ENCODE measurements around the gene SSC4D.
"Not testable (repeated sequence)": the region's sequence is repeated elsewhere in the genome, so short reads cannot be mapped to it uniquely, and the experiment has no call there.

Gene SSC4D

DNA sequence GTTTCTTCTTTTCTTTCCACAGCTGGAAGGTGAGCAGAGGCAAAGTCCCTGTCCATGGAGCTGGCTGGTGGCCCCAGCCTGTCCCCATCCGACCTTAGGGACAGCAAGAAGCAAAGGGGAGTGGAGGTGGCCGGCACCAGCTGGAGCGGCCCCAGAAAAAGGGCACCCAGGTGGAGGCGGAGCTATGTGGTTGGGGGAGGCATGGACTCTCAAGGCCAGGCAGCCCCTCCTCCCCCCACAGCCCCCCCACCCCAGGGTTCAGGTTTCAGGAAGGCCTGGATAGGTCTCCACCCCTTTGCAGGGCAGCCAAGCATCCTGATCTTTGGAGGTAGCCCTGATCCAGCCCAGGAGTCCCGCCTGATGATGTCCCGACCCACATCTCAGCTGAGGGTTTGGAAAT lies at the start of gene SSC4D:
TSS of gene SSC4D (minus strand) at position 161 of the 400 bp plus-strand sequence. CDS start 5,258 bp downstream, outside the sequence.
- FAIRE-seq (no peak), DNase-seq (ENCODE audit: insufficient read length, low spot score) (no peak)

- DNase-seq (ENCODE audit: insufficient read length, low spot score), result not testable (repeated sequence)
These were observed 49.0 kb upstream of the SSC4D start for GRCh38 chr7:76458504-76458903.

DNA sequence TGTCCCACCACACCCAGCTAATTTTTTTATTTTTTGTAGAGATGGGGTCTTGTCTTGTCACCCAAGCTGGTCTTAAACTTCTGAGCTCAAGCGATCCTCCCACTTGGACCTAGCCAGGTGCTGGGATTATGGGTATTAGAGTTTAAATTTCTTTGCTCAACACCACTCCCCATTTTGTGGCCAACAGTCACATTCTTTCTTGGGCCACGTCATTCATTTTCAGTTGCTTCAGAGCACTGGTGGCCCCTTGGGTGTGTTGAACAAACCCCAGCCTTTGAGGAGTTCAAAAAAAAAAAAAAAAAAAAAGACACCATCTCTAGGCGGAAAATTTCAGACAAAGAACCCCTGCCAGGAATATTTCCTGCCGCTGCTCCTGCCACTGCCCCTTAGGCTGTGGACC lies 47.5 kb upstream of the SSC4D start:
- DNase-seq (ENCODE audit: insufficient read length, low spot score); FAIRE-seq: not testable (repeated sequence)

More at GRCh38 chr7:76458504-76458903, 49.0 kb upstream of the SSC4D start:
- not testable (repeated sequence) for FAIRE-seq

DNA sequence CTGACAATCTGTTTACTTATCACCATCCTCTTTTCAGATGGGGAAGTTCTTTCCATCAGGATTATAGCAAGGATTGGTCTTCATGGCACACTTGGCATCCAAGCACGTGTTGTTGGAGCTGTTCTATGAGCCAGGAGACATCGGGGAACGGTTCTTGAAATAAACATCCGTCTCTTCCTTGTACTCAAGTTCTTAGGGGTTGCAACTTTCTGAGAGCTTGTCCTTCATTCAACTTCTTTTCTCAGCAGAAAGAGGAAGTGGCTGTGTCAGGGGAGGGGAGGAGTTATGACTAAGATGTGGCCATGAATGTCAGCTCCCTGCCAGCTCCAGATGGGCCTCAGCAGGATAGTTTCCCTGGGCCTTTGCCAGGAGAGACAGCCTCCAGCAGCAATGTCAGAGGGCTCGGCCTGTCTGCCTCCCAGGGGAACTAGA lies 36.1 kb upstream of the SSC4D start:
- not testable (repeated sequence) for DNase-seq (ENCODE audit: insufficient read length, low spot score)
- peak; percentile 92 for FAIRE-seq

GRCh38 chr7:76443846-76444245 lies 34.3 kb upstream of the SSC4D start:
- FAIRE-seq; DNase-seq (ENCODE audit: insufficient read length, low spot score): not testable (repeated sequence)

DNA sequence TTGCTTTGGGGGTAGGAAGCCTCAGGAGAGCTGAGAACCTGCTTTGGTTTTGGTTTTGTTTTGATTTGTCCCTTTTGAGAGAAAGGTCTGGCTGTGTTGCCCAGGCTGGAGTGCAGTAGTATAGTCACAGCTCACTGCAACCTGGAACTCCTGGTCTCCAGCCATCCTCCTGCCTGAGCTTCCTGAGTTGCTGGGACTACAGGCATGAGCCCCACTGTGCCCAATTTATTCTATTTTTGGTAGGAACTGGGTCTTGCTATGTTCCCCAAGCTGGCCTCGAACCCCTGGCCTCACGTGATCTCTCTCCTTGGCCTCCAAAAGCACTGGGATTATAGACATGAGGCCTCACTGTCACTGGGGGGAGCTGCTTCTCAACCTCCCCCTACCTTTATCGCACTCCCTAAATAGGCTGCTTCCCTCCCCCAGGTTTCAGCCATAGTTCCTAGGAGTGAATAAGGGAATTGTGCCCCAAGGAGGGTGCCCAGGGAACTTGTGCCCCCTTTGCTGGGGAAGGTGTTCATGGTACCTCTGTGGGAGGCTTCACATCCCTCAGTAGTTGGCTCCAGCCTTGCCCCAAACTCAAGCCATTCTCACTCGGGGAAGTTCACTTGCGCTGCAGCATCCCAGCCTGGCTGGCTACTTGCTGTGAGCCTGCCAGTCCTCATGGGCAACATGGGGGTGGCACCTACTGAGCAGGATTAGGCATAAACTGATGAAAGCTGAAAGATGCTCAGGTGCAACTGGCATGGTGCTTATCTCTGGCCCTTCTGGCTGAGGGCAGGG lies 33.4 kb upstream of the SSC4D start:
- not testable (repeated sequence) for FAIRE-seq

DNA sequence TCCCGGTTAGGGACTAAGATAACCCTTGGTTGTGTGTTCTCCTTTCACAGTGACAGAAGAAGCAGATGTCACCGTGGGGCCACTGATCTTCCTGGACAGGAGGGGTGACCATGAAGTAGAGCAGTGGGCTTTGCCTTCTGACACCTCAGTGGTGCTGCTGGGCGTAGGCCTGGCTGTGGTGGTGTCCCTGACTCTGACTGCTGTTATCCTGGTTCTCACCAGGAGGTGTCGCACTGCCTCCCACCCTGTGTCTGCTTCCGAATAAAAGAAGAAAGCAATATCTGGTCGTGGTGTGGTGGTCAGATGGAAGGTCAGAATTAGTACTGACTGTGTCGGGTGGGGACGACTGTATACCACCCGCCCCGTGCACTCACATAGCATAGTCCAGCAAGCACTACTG lies 32.3 kb upstream of the SSC4D start:
- peak; percentile 88 for FAIRE-seq
- DNase-seq (ENCODE audit: insufficient read length, low spot score), result not testable (repeated sequence)

More for the DNA sequence above, 33.4 kb upstream of the SSC4D start:
- DNase-seq (ENCODE audit: insufficient read length, low spot score), result not testable (repeated sequence)

GRCh38 chr7:76440404-76440803 lies 30.9 kb upstream of the SSC4D start:
- DNase-seq (ENCODE audit: insufficient read length, low spot score); FAIRE-seq: not testable (repeated sequence)

DNA sequence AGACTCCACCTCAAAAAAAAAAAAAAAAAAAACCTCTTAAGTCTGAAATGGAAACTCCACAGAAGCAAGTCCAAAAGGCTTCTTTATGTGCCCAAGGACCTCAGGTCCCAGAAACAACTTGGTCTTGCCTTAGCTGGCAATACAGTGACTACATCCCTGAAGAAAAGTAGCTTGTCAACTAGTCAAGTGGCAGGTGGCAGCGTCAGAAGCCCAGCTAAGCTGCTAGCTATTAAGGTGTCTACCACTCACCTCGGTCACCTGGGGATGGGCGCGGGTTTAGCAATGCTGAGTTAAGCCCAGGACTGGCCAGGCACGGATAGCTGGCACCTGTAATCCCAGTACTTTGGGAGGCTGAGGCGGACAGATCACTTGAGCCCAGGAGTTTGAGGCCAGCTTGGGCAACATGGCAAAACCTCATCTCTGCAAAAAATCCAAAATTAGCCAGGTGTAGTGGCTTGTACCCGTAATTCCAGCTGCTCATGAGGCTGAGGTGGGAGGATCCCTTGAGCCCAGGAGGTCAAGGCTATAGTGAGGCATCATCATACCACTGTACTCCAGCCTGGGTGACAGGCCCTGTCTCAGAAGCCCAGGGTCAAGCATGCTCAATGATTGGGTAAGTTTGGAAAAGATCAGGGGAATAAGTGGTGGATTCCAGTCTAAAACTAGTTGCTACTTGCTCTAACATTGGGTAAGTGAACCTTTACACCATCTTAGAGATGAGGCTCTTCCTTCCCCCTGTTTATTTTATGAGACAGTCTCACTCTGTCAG lies 29.8 kb upstream of the SSC4D start:
- DNase-seq (ENCODE audit: insufficient read length, low spot score); FAIRE-seq: not testable (repeated sequence)

GRCh38 chr7:76437873-76438272 lies 28.4 kb upstream of the SSC4D start:
- FAIRE-seq, result peak; percentile 85
- not testable (repeated sequence) for DNase-seq (ENCODE audit: insufficient read length, low spot score)

DNA sequence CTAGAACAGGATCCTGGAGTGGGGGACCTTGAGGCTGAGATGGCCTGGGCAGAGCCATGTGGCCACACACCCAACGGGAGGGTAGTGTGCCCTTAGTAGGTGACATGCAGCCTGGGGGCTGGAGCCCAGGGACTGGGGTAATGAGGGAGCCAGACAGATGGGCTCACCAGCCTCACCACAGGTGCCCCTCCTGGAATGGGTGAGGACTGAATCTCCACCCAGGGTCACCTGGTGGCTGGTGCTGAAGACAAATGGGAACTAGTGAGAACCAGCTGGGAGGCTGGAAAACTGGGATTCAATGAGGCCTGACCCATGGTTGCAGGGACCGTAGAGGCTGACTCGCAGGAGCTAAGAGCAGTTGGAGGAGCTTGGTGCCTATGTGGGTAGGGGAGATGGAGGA lies 21.3 kb upstream of the SSC4D start:
- FAIRE-seq (no peak), DNase-seq (ENCODE audit: insufficient read length, low spot score) (no peak)

- DNase-seq (ENCODE audit: insufficient read length, low spot score) (no peak), FAIRE-seq (no peak)
These were observed 20.7 kb upstream of the SSC4D start for GRCh38 chr7:76430211-76430610.

DNA sequence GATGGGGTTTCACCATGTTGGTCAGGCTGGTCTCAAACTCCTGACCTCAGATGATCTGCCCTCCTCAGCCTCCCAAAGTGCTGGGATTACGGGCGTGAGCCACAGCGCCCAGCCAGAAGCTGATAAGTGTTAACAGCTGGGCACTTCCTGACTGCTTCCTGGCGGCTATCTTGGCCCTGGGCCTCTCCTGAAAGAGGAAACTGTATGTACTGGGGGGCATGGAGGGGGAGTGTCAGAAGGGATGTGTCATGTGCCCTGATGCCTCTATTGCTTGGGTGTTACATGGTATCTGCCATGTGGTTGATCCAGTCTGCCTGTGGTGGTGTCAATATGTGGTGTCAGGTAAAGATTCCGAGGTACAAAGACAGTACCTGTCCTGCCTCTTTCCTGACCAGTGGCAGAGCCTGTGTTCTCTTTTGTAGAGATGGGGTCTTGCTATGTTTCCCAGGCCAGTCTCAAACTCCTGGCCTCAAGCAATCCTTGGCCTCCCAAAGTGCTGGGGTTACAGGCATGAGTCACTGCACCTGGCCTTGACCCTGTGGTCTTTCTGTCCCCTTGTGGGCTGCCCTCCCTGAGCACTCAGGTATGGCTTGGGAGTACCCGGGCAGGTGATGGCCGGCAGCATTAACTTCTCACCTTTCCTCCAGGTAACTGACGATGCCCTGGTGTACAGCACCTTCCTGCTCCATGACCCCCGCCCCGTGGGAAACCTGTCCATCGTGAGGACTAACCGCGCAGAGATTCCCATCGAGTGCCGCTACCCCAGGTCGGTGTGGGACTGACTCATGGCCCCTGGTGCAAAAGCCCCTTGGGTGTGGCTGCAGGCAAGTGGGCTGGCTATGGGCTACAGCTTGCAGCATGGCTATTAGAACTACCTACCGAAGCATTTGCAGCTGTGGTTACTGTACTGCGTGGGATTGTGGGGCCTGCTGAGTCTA lies 19.6 kb upstream of the SSC4D start:
- FAIRE-seq (no peak), DNase-seq (ENCODE audit: insufficient read length, low spot score) (no peak)

DNA sequence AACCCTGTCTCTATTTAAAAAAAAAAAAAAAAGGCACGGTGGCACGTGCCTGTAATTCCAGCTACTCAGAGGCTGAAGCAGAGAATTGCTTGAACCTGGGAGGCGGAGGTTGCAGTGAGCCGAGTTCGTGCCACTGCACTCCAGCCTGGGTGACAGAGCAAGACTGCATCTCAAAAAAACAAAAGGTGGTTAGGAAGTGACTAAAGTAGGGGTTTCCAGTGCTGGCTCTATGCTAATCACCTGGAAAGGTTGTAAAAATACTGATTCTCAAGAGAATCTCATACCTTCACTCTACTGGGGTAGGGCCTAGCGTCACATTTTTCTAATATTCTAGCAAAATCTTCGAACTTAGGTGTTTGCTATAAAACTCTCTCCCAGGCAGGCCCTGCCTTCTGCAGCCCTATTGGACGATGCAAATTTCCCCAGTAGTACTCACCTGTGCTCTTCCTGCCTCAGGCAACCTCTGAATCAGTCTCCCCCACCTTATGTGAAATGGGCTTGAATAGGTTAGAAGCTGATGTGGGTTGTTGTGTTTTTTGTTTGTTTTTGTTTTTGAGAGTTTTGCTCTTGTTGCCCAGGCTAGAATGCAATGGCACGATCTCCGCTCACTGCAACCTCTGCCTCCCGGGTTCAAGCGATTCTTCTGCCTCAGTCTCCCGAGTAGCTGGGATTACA lies 18.8 kb upstream of the SSC4D start:
- DNase-seq (ENCODE audit: insufficient read length, low spot score) (no peak), FAIRE-seq (no peak)

DNA sequence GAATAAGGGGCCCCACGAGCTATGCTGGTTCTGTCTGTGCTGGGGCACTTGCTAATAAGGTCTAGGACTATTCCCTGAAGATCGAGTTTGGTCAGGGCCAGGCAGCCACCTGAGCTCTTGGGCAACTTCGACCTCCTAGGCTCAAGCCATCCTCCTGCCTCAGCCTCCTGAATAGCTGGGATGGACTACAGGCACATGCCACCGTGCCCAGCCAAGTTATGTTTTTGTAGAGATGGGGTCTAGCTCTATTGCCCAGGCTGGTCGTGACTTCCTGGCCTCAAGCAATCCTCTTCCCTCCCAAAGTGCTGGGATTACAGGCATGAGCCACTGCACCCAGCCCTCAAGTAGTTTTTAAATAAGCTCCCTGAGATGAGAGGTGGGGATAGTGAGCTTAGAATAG lies 18.1 kb upstream of the SSC4D start:
- FAIRE-seq (no peak), DNase-seq (ENCODE audit: insufficient read length, low spot score) (no peak)

- DNase-seq (ENCODE audit: insufficient read length, low spot score) (no peak), FAIRE-seq (no peak)
These were observed 16.7 kb upstream of the SSC4D start for GRCh38 chr7:76426246-76426645.

DNA sequence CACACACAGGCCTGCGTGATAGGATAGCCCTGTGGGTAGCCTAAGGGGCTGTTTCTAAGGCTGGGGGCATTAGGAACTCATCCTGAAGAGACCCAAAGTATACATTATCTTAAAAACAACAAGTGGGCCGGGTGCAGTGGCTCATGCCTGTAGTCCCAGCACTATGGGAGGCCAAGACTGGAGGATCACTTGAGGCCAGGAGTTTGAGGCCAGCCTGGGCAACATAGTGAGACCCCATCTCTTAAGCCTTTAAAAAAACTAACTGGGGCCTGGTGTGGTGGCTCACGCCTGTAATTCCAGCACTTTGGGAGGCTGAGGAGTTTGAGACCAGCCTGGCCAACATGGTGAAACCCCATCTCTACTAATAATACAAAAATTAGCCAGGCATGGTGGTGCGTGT lies 16.1 kb upstream of the SSC4D start:
- DNase-seq (ENCODE audit: insufficient read length, low spot score); FAIRE-seq: not testable (repeated sequence)

DNA sequence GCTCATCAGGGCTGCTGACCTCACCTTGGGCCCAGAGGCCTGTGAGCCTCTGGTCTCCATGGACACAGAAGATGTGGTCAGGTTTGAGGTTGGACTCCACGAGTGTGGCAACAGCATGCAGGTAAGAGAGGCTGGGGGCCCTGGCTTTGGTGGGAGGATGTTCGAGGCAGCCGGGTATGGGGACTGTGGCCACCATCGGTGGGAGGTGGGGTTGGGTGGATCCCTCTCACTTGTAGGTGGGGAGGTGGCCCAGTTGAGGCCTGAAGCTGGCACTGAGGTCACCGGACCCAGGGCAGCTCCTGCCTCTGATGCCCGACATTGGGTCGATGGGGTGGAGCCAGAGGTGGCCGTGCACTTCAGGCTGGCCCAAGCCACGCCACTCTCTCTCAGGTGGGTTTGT lies 15.7 kb upstream of the SSC4D start:
- FAIRE-seq (no peak), DNase-seq (ENCODE audit: insufficient read length, low spot score) (no peak)

DNA sequence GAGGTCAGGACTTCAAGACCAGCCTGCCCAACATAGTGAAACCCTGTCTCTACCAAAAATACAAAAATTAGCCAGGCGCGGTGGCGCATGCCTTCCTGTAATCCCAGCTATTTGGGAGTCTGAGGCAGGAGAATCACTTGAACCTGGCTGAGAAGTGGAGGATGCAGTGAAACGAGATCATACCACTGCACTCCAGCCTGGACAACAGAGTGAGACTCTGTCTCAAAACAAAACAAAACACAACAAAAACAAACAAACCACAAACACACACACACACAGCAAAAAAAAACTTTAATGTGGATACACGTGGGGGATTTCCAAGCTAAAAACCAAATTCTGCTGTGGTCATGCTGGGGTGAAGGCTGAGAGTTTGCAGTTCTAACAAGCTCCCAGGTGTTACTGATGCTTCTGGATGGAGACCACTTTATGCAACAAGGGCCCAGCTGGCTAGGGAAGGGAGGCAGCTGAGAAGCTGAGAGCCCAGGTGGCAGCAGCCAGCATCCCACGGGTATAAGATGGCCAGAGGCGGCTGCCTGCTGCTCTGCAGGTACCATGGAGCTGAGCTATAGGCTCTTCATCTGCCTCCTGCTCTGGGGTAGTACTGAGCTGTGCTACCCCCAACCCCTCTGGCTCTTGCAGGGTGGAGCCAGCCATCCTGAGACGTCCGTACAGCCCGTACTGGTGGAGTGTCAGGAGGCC lies 15.1 kb upstream of the SSC4D start, which contains the start of gene ZP3:
TSS of gene ZP3 (plus strand) at position 538 of the 699 bp plus-strand sequence. CDS start at position 553, 15 bp downstream.
- DNase-seq (ENCODE audit: insufficient read length, low spot score) (no peak), FAIRE-seq (no peak)

Data from GM19239 (cell line).